Urinary bladder (tissue), 4 donors: ENCODE results near the gene TOMM20L. TPM values are rescaled to one million over a fixed set of nuclear protein-coding genes. Genes with fewer than 3 reads are reported as not detected.
A peak's percentile ranks its signal among the peaks of the same experiment; 100 is the strongest.
"Not testable (repeated sequence)": the region's sequence is repeated elsewhere in the genome, so short reads cannot be mapped to it uniquely, and the experiment has no call there.

ENCODE experiments used
- DNase-seq: peaks from one replicate; pipeline ENCODE4 v3.0.0-alpha.2; 2015; ENCODE audit errors: extremely low spot score
- H3K27ac ChIP-seq: one replicate; pipeline ENCODE4 v1.5.1; 2013; ENCODE audit warnings: low read depth, mild to moderate bottlenecking, moderate library complexity
- H3K36me3 ChIP-seq: one replicate; pipeline ENCODE4 v1.6.1; 2013; ENCODE audit warnings: mild to moderate bottlenecking, moderate library complexity; ENCODE audit not compliant: insufficient read depth
- H3K4me1 ChIP-seq: one replicate; pipeline ENCODE4 v1.6.1; 2013; ENCODE audit warnings: mild to moderate bottlenecking, moderate library complexity; ENCODE audit not compliant: insufficient read depth
- H3K4me3 ChIP-seq: one replicate; pipeline ENCODE4 v1.5.1; 2013; ENCODE audit warnings: low read depth, low read length
- WGBS: extraction: QIAGEN DNeasy Blood & Tissue Kit; methylation state at CpG from one replicate; pipeline ENCODE4 v1.1.7; 2013; 5-methylcytosine and 5-hydroxymethylcytosine counted together
- polyA plus RNA-seq: library from polyadenylated mRNA; stranded (reverse); fragments of 200-250 nt; gene quantifications from one replicate; pipeline ENCODE4 v1.2.3, GENCODE V29; 2013
- total RNA-seq: library from RNA; depleted of rRNA; stranded (reverse); fragments of >200 nt; gene quantifications from one replicate; pipeline ENCODE4 v1.2.3, GENCODE V29; 2014
- donor health status: healthy with polysubstance abuse.
- donor health status: healthy.

Gene TOMM20L
- total and polyA plus RNA-seq, 2 donors = 0.34 TPM; not detected in 1

GRCh38 chr14:58398895-58399294 is 3.2 kb downstream of the TOMM20L start:
- Histone ChIP-seq H3K36me3 (no peaks in the 10 kb centered on the region), H3K4me1 (no peaks in the 10 kb centered on the region), H3K4me3 (no peak overlapping the region), H3K27ac (no peak overlapping the region)
- no peak for DNase-seq
- WGBS = 90% methylated on average over 3 of the region's 3 CpGs

- DNase-seq = no peak
- Histone ChIP-seq H3K4me3 (no peak overlapping the region), H3K27ac (no peak overlapping the region), H3K36me3 (no peaks in the 10 kb centered on the region), H3K4me1 (no peaks in the 10 kb centered on the region)
- 92% methylated on average over 3 of the region's 3 CpGs for WGBS
Observed at GRCh38 chr14:58401587-58401986, 5.9 kb downstream of the TOMM20L start.

DNA sequence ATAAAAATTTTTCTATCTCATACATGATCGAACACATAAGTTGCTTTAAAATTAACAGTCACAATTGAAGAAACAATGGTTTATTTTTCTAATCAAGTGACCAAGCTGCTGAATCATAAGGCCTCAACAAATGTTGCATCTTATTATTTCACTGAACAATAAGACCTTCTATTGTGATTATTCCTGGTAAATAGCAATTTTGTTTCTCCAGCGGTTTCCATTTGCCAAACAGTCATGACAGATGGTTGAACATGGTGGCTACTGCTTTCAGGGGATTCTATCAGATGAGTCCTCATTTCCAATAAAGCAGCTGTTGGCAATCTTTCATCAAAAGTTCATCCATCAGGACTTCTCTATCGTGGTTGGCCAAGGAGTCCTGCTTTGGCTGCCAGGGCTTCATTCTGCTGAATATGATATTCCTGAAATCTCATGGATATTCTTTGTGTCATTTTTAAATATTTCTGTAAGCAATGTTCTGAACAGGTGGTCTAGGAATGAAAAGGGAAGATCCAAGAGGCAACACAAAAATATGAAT is 13.0 kb downstream of the TOMM20L start:
- Histone ChIP-seq H3K36me3 (peaks cover 2% of the 10 kb centered on the region), H3K4me1 (no peaks in the 10 kb centered on the region), H3K4me3 (no peak overlapping the region), H3K27ac (no peak overlapping the region)
- WGBS = 88% methylated on average over 3 of the region's 3 CpGs
- DNase-seq = no peak

GRCh38 chr14:58414845-58415244 is 19.1 kb downstream of the TOMM20L start:
- H3K4me1 ChIP-seq = no peaks in the 10 kb centered on the region
- H3K4me3 ChIP-seq = no peak overlapping the region
- no peak overlapping the region for H3K27ac ChIP-seq
- DNase-seq = no peak
- WGBS = 98% methylated on average over 1 of the region's 1 CpG
- H3K36me3 ChIP-seq = peaks cover 2% of the 10 kb centered on the region

DNA sequence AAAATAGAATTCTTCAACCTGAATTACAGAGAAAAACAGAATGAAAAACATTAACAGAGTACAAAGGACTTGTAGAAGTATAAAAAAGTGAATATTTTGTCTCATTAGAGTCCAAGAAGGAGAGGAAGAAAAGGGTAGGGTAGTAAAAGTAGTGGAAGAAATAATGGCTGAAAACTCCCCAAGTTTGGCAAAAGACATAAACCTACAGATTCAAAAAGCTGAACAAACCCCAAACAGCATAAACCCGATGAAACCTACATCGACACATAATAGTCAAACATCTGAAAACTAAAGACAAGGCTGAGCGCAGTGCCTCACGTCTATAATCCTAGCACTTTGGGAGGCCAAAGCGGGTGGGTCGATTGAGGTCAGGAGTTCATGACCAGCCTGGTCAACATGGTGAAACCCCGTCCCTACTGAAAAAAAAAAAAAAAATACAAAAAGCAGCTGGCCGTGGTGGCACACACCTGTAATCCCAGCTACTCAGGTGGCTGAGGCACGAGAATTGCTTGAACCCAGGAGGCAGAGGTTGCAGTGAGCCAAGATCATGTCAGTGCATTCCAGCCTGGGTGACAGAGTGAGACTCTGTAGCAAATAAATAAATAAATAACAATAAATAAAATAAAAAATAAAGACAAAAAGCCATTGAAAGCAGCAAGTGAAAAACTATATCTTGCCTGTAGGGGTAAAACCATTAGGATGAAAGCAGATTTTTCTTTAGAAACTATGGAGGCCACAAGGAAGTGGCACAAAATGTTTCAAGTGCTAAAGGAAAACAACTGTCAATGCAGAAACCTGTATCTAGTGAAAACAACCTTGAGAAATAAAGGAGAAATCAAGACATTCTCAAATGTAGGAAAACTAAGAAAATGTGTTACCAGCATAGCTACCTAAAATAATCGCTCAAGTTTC is 20.2 kb downstream of the TOMM20L start:
- H3K27ac ChIP-seq = no peak overlapping the region
- H3K4me3 ChIP-seq = no peak overlapping the region
- no peak for DNase-seq
- peaks cover 2% of the 10 kb centered on the region for H3K36me3 ChIP-seq
- WGBS = 96% methylated on average over 10 of the region's 10 CpGs
- H3K4me1 ChIP-seq = no peaks in the 10 kb centered on the region

DNA sequence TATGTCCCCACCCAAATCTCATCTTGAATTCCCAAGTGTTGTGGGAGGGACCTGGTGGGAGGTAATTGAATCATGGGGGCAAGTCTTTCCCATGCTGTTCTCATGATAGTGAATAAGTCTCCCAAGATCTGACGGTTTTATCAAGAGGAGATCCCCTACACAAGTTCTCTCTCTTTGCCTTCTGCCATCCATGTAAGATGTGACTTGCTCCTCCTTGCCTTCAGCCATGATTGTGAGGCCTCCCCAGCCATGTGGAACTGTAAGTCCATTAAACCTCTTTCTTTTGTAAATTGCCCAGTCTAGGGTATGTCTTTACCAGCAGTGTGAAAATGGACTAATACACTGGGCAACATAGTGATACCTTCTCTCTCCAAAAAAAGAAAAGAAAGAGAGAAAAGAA is 21.2 kb downstream of the TOMM20L start:
- not testable (repeated sequence) for H3K36me3 ChIP-seq, H3K4me1 ChIP-seq, H3K27ac ChIP-seq, DNase-seq, H3K4me3 ChIP-seq
- WGBS = 91% methylated on average over 1 of the region's 1 CpG

GRCh38 chr14:58426670-58427280 is 31.0 kb downstream of the TOMM20L start:
- H3K4me3 ChIP-seq = peak overlapping the region; percentile 66
- H3K4me1 ChIP-seq = no peaks in the 10 kb centered on the region
- WGBS = under 1% methylated on average over 35 of the region's 35 CpGs
- H3K36me3 ChIP-seq = no peaks in the 10 kb centered on the region
- no peak for DNase-seq
- peak overlapping the region; percentile 64 for H3K27ac ChIP-seq

GRCh38 chr14:58427281-58428117 is 31.8 kb downstream of the TOMM20L start, which contains the start of the genes KIAA0586 and TIMM9:
Gene KIAA0586 (plus strand): TSS chr14:58427719. CDS start chr14:58428265, 546 bp downstream.
Gene TIMM9 (minus strand): TSS chr14:58427531. CDS start chr14:58411945, 15,586 bp downstream.
- Histone ChIP-seq H3K4me3 (peak within 1 kb of the TSS; percentile 66), H3K36me3 (no peaks in the 10 kb centered on the region), H3K4me1 (no peaks in the 10 kb centered on the region), H3K27ac (peak within 1 kb of the TSS; percentile 64)
- WGBS = under 1% methylated on average over 33 of the region's 33 CpGs
- peak; percentile 99 for DNase-seq

DNA sequence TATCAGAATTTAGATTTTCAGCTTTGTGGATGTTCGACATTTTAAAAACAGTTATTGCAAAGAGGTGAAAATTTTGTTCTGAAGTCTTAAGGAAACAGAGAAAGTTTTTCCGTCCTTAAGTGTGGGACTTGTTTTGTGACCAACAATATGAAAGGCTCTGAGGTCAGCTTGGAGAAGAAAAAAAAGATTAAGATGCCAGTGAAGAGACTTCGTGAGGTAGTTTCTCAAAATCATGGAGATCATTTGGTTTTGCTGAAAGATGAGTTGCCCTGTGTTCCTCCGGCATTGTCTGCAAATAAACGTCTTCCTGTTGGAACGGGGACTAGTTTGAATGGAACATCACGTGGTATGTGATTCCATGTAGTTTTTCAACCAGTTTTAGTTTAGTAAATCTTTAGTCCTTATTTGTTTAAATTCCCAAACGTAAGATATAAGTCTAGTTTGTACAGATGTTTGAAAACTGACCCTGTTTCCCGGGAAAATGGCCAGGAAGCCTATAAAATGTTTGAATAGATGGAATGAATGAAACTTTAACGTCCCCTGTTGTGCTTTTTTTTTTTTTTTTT is 32.5 kb downstream of the TOMM20L start:
- DNase-seq = peak; percentile 7
- under 1% methylated on average over 10 of the region's 10 CpGs for WGBS
- peak overlapping the region; percentile 66 for H3K4me3 ChIP-seq
- H3K4me1 ChIP-seq = no peaks in the 10 kb centered on the region
- peak overlapping the region; percentile 41 for H3K27ac ChIP-seq
- no peaks in the 10 kb centered on the region for H3K36me3 ChIP-seq

- Histone ChIP-seq H3K4me3 (no peak overlapping the region), H3K27ac (no peak overlapping the region), H3K36me3 (peaks cover 4% of the 10 kb centered on the region), H3K4me1 (no peaks in the 10 kb centered on the region)
- WGBS = 72% methylated on average over 1 of the region's 1 CpG
- no peak for DNase-seq
Observed at GRCh38 chr14:58430156-58430555, 34.4 kb downstream of the TOMM20L start.

DNA sequence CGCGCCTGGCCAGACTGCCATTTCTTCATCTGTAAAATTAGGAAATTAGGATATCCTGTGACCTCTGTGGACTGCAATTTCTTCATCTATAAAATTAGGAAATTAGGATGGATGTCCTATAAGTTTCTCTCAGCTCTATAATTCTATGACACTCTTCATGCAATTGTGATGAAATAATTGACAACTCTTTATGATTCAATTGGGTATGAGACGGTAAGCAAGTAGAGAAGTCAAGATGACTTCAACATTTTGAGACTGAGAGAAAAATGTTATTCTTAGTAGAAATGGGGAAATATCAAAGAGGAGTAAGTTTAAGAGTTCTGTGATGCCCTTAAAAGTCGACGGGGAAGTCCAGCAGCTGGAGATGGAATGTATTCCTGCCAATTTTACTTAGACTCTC is 43.7 kb downstream of the TOMM20L start:
- whole genome bisulfite sequencing = 81% methylated on average over 5 of the region's 5 CpGs
- no peak for DNase-seq
- no peaks in the 10 kb centered on the region for H3K4me1 ChIP-seq
- peaks cover 6% of the 10 kb centered on the region for H3K36me3 ChIP-seq
- H3K27ac ChIP-seq = no peak overlapping the region
- no peak overlapping the region for H3K4me3 ChIP-seq

GRCh38 chr14:58444627-58445026 is 48.9 kb downstream of the TOMM20L start:
- H3K27ac ChIP-seq = no peak overlapping the region
- no peaks in the 10 kb centered on the region for H3K4me1 ChIP-seq
- 66% methylated on average over 5 of the region's 5 CpGs for WGBS
- DNase-seq = no peak
- H3K36me3 ChIP-seq = peaks cover 3% of the 10 kb centered on the region
- H3K4me3 ChIP-seq = no peak overlapping the region
